Measurements from ENCODE around the gene STH. TPM values are rescaled to one million over a fixed set of nuclear protein-coding genes. Genes with fewer than 3 reads are reported as not detected.

Gene STH
- total RNA-seq, 1 experiment from 2014 or later: not detected

GRCh38 chr17:45996282-45996937 lies 2.6 kb upstream of the STH start:
- no peaks in the 10 kb centered on the region for H3K36me3 ChIP-seq (ENCODE audit: control insufficient read depth, insufficient read depth, low read length)
- no peak overlapping the region for H3K4me3 ChIP-seq (ENCODE audit: low read depth, low read length)
- H3K27ac Mint-ChIP-seq (ENCODE audit: unreplicated experiment): no peak overlapping the region
- TF ChIP-seq, protein P1, sequence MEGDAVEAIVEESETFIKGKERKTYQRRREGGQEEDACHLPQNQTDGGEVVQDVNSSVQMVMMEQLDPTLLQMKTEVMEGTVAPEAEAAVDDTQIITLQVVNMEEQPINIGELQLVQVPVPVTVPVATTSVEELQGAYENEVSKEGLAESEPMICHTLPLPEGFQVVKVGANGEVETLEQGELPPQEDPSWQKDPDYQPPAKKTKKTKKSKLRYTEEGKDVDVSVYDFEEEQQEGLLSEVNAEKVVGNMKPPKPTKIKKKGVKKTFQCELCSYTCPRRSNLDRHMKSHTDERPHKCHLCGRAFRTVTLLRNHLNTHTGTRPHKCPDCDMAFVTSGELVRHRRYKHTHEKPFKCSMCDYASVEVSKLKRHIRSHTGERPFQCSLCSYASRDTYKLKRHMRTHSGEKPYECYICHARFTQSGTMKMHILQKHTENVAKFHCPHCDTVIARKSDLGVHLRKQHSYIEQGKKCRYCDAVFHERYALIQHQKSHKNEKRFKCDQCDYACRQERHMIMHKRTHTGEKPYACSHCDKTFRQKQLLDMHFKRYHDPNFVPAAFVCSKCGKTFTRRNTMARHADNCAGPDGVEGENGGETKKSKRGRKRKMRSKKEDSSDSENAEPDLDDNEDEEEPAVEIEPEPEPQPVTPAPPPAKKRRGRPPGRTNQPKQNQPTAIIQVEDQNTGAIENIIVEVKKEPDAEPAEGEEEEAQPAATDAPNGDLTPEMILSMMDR (IDR thresholded peaks at IDR 0.05; ENCODE audit: insufficient read depth in 1 of 2, low read depth in 1 of 2, low read length in 1 of 2, severe bottlenecking in 1 of 2, unreplicated experiment in 1 of 2): no peak
- no peaks in the 10 kb centered on the region for H3K27me3 ChIP-seq (replicated peaks; ENCODE audit: control insufficient read depth, insufficient read depth, low read length)
- 0 out of 2 replicates have a peak, but pooled peaks cover 4% of the 10 kb centered on the region for H3K4me1 ChIP-seq
- no peaks in the 10 kb centered on the region for H3K9me3 Mint-ChIP-seq (ENCODE audit: unreplicated experiment)
- H3K36me3 Mint-ChIP-seq (ENCODE audit: insufficient read depth, unreplicated experiment): no peaks in the 10 kb centered on the region
- no peaks in the 10 kb centered on the region for H3K27me3 Mint-ChIP-seq (ENCODE audit: insufficient read depth, unreplicated experiment)
- H3K4me3 Mint-ChIP-seq (ENCODE audit: unreplicated experiment): no peak overlapping the region
- intact Hi-C loops (cut with micrococcal nuclease; ENCODE audit: unreplicated experiment): no loop called here
- H3K4me1 Mint-ChIP-seq (ENCODE audit: low read depth, unreplicated experiment): no peaks in the 10 kb centered on the region
- DNase-seq: no peak
- CTCF ChIA-PET: no interaction called here
- no peaks in the 10 kb centered on the region for H3K9me3 ChIP-seq
- no TSS peak for BruUV-seq (replicated peaks)
- POLR2A ChIA-PET: no interaction called here

DNA sequence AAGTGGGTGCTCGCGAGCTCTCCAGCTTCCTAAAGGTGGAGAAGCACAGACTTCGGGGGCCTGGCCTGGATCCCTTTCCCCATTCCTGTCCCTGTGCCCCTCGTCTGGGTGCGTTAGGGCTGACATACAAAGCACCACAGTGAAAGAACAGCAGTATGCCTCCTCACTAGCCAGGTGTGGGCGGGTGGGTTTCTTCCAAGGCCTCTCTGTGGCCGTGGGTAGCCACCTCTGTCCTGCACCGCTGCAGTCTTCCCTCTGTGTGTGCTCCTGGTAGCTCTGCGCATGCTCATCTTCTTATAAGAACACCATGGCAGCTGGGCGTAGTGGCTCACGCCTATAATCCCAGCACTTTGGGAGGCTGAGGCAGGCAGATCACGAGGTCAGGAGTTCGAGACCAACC lies 1.9 kb upstream of the STH start:
- no TSS peak for BruUV-seq (replicated peaks)
- Histone ChIP-seq H3K9me3 (no peaks in the 10 kb centered on the region), H3K4me1 (0 out of 2 replicates have a peak, but pooled peaks cover 4% of the 10 kb centered on the region), H3K36me3 (ENCODE audit: control insufficient read depth, insufficient read depth, low read length) (no peaks in the 10 kb centered on the region), H3K4me3 (ENCODE audit: low read depth, low read length) (no peak overlapping the region), H3K27me3 (replicated peaks; ENCODE audit: control insufficient read depth, insufficient read depth, low read length) (no peaks in the 10 kb centered on the region)
- Mint-ChIP-seq H3K27ac (ENCODE audit: unreplicated experiment) (no peak overlapping the region), H3K4me3 (ENCODE audit: unreplicated experiment) (no peak overlapping the region), H3K27me3 (ENCODE audit: insufficient read depth, unreplicated experiment) (no peaks in the 10 kb centered on the region), H3K9me3 (ENCODE audit: unreplicated experiment) (no peaks in the 10 kb centered on the region), H3K36me3 (ENCODE audit: insufficient read depth, unreplicated experiment) (no peaks in the 10 kb centered on the region), H3K4me1 (ENCODE audit: low read depth, unreplicated experiment) (peaks cover 4% of the 10 kb centered on the region)
- intact Hi-C loops (cut with micrococcal nuclease; ENCODE audit: unreplicated experiment): no loop called here
- TF ChIP-seq, protein P1 (IDR thresholded peaks at IDR 0.05; ENCODE audit: insufficient read depth in 1 of 2, low read depth in 1 of 2, low read length in 1 of 2, severe bottlenecking in 1 of 2, unreplicated experiment in 1 of 2): no peak
- ChIA-PET POLR2A (no interaction called here), CTCF (no interaction called here)
- no peak for DNase-seq

- Histone ChIP-seq H3K4me3 (ENCODE audit: low read depth, low read length) (no peak overlapping the region), H3K9me3 (no peaks in the 10 kb centered on the region), H3K4me1 (0 out of 2 replicates have a peak, but pooled peaks cover 4% of the 10 kb centered on the region), H3K36me3 (ENCODE audit: control insufficient read depth, insufficient read depth, low read length) (no peaks in the 10 kb centered on the region), H3K27me3 (replicated peaks; ENCODE audit: control insufficient read depth, insufficient read depth, low read length) (no peaks in the 10 kb centered on the region)
- intact Hi-C loops (cut with micrococcal nuclease; ENCODE audit: unreplicated experiment): no loop called here
- no TSS peak for BruUV-seq (replicated peaks)
- Mint-ChIP-seq H3K36me3 (ENCODE audit: insufficient read depth, unreplicated experiment) (no peaks in the 10 kb centered on the region), H3K4me1 (ENCODE audit: low read depth, unreplicated experiment) (peaks cover 6% of the 10 kb centered on the region), H3K9me3 (ENCODE audit: unreplicated experiment) (no peaks in the 10 kb centered on the region), H3K27me3 (ENCODE audit: insufficient read depth, unreplicated experiment) (no peaks in the 10 kb centered on the region), H3K27ac (ENCODE audit: unreplicated experiment) (no peak overlapping the region), H3K4me3 (ENCODE audit: unreplicated experiment) (no peak overlapping the region)
- ChIA-PET CTCF (interaction anchor here (0.5 kb wide), 1 partner anchor 195 kb away, joined by 3 read pairs; the partner anchor contains the start of gene KANSL1), POLR2A (no interaction called here)
- DNase-seq: no peak
- TF ChIP-seq, protein P1 (IDR thresholded peaks at IDR 0.05; ENCODE audit: insufficient read depth in 1 of 2, low read depth in 1 of 2, low read length in 1 of 2, severe bottlenecking in 1 of 2, unreplicated experiment in 1 of 2): no peak
Measured at GRCh38 chr17:45997624-45998023, 1.4 kb upstream of the STH start.

Measured in Caco-2 (cell line).